ENCODE results near the gene HSPA6. TPM values are rescaled to one million over a fixed set of nuclear protein-coding genes. Genes with fewer than 3 reads are reported as not detected.
A peak's percentile ranks its signal among the peaks of the same experiment; 100 is the strongest.

Gene HSPA6
- total RNA-seq, 4 donors from 2014 or later: 1.3 to 4.2 (median 3.2) TPM

DNA sequence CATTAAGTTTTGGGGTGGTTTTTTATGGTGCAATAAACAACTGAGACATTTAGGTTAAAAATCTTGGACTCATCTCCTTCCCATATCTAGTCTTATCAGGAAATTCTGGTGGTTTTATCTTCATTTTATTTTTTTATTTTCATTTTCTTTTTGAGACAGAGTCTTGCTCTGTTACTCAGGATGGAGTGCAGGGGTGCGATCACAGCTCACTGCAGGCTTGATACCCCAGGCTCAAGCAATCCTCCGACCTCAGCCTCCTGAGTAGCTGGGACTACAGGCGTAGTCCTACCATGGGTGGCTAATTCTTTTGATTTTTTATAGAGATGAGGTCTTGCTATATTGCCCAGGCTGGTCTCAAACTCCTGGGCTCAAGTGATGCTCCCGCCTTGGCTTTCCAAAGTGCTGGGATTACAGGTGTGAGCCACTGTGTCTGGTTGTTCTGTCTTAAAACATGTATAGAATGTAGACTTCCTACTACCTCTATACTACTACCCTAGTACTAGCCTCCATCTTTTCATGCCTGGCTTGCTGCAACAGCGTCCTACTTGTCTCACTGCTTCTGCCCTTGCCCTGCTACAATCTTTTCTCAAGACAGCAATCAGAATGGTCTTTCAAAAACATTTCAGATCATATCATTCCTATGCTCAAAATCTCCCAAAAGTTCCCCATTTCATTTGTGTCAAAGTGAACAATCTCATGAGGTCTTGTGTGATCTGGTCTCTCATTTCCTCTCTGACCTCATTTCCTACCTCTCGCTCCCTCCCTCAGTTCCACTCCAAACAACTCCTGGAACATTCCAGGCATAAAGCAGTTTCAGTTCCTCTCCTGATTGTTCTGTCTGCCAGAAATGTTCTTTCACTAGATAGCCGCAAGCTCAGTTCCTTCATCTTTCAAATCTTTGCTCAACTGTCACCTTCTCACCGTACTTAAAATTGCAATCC is 25.0 kb upstream of the HSPA6 start:
- H3K27me3 ChIP-seq: peaks cover 0 to 57% (median 0%) of the 10 kb centered on the region in 4 donors
- DNase-seq: no peak
- H3K4me1 ChIP-seq: no peaks in the 10 kb centered on the region
- H3K27ac ChIP-seq: peak overlapping the region in 2 of 4 donors; percentile 17 to 42
- TF ChIP-seq, protein P1, sequence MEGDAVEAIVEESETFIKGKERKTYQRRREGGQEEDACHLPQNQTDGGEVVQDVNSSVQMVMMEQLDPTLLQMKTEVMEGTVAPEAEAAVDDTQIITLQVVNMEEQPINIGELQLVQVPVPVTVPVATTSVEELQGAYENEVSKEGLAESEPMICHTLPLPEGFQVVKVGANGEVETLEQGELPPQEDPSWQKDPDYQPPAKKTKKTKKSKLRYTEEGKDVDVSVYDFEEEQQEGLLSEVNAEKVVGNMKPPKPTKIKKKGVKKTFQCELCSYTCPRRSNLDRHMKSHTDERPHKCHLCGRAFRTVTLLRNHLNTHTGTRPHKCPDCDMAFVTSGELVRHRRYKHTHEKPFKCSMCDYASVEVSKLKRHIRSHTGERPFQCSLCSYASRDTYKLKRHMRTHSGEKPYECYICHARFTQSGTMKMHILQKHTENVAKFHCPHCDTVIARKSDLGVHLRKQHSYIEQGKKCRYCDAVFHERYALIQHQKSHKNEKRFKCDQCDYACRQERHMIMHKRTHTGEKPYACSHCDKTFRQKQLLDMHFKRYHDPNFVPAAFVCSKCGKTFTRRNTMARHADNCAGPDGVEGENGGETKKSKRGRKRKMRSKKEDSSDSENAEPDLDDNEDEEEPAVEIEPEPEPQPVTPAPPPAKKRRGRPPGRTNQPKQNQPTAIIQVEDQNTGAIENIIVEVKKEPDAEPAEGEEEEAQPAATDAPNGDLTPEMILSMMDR (IDR thresholded peaks at IDR 0.05): no peak
- 65 to 74% methylated on average over 7 to 8 of the region's 8 CpGs for WGBS, 2 donors
- no peaks in the 10 kb centered on the region for H3K36me3 ChIP-seq
- intact Hi-C loops (cut with DNase I): no loop called here
- H3K4me3 ChIP-seq: no peak overlapping the region
- H3K9me3 ChIP-seq: no peaks in the 10 kb centered on the region

DNA sequence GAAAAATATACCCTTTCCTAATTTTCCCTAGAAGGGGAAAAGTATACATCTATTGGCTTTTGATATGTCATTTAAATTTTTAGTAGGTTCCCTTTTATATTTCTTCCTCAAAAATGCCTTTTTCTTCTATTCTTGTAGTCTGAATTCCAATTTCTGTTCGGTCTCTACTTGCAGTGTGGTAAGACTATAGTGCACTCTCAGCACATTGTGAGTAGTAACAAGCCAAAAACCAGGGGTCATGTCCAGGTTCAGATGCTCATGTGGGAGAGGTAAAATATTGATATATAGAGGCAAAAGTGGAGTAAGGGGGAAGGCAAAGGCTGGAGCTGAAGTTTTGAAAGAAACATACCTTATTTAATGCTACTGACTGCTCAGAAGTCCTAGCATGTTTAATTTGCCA is 23.1 kb upstream of the HSPA6 start:
- TF ChIP-seq, protein P1 (IDR thresholded peaks at IDR 0.05): no peak
- no peak for TF ChIP-seq POLR2A (IDR thresholded peaks at IDR 0.05)
- WGBS, 2 donors: 94% methylated on average over 1 of the region's 1 CpG

DNA sequence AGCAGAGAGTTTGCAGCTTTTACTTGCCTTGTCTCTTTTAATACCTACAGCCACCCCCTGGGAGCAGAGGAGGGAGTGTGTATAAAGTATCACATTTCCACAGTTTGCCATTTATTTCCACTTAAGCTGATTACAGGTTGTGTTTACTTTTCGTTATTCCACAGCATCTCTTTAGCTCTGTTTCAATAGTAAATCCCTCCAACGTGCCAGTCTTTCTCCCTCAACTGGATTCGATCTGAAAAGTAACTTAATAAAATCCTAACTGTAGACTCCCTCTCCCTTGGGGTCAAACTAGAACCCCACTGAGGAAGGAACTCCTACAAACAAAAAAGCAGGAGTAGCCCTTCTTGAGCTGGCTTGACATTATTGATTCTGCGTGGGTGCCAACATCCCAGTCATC is 22.2 kb upstream of the HSPA6 start:
- WGBS, 2 donors: 59 to 63% methylated on average over 4 of the region's 4 CpGs
- Histone ChIP-seq H3K36me3 (no peaks in the 10 kb centered on the region), H3K4me3 (no peak overlapping the region), H3K27ac (no peak overlapping the region), H3K4me1 (peaks cover 0 to 10% (median 0%) of the 10 kb centered on the region in 3 donors), H3K27me3 (peaks cover 0 to 75% (median 0%) of the 10 kb centered on the region in 4 donors), H3K9me3 (no peaks in the 10 kb centered on the region)
- TF ChIP-seq, protein P1 (IDR thresholded peaks at IDR 0.05): no peak
- TF ChIP-seq POLR2A (IDR thresholded peaks at IDR 0.05): no peak
- intact Hi-C loops (cut with DNase I): no loop called here
- no peak for DNase-seq

More for the DNA sequence above, 23.1 kb upstream of the HSPA6 start:
- Histone ChIP-seq H3K4me1 (peaks cover 0 to under 1% (median 0%) of the 10 kb centered on the region in 3 donors), H3K36me3 (no peaks in the 10 kb centered on the region), H3K9me3 (no peaks in the 10 kb centered on the region), H3K4me3 (no peak overlapping the region), H3K27ac (no peak overlapping the region), H3K27me3 (peaks cover 0 to 68% (median 0%) of the 10 kb centered on the region in 4 donors)
- intact Hi-C loops (cut with DNase I): no loop called here
- no peak for DNase-seq

DNA sequence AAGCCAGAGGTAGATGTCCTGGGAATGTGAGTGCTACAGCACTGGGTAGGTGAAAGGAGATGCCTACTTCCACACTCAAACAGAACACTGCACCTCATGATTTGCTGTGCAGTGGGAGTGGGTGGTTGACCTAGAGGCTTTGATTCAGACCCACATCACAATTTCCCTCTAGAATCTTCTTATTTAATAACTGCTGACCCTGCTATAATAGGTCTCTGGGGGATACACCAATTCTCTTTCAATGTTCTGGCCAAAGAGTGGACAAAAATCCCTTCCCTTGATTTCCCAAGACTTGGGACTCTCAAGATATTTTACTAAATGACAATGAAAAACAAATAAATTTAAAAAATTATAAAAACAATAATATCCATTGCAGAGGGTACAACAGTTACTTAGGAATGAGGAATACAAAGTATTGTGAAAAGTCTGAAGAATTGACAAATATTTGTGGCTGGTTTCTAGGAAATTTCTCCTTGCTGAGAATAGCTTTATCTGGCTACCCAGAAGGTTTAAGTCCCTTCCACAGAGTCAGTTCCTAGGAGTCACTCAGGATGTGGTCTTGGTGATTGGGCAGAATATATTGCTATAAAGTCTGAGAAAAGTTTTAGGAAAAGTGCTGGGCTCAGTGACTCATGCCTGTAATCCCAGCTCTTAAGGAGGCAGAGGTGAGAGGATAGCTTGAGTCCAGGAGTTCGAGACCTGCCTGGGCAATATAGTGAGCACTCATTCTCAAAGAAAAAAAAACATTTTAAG is 21.5 kb upstream of the HSPA6 start:
- Histone ChIP-seq H3K36me3 (no peaks in the 10 kb centered on the region), H3K27ac (no peak overlapping the region), H3K9me3 (no peaks in the 10 kb centered on the region), H3K4me1 (peaks cover 0 to 12% (median 0%) of the 10 kb centered on the region in 3 donors), H3K27me3 (peaks cover 0 to 68% (median 0%) of the 10 kb centered on the region in 4 donors), H3K4me3 (no peak overlapping the region)
- WGBS, 2 donors: 46 to 100% methylated on average over 1 of the region's 1 CpG
- TF ChIP-seq POLR2A (IDR thresholded peaks at IDR 0.05): no peak
- TF ChIP-seq, protein P1 (IDR thresholded peaks at IDR 0.05): no peak
- no peak for DNase-seq
- intact Hi-C loops (cut with DNase I): no loop called here

DNA sequence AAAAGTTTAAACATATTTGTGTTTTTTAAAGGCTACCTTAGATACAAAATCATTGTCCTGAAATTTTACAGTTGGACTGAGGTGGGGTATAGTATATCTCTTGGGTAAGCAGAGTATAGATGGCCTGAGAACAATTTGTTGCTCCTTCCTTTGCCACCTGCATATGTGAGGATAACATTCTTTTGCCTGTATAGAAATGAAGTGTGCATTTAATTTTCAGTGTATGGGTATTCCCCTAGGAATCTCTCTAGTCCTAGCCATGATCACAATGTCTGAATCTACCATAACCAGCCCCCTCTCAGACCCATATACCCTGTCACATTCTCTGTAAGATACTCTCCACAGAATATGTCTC is 21.0 kb upstream of the HSPA6 start:
- TF ChIP-seq POLR2A (IDR thresholded peaks at IDR 0.05): no peak
- TF ChIP-seq, protein P1 (IDR thresholded peaks at IDR 0.05): no peak
- no peaks in the 10 kb centered on the region for H3K9me3 ChIP-seq
- no peak overlapping the region for H3K27ac ChIP-seq
- H3K4me1 ChIP-seq: peaks cover 0 to 12% (median 0%) of the 10 kb centered on the region in 3 donors
- intact Hi-C loops (cut with DNase I): no loop called here
- no peak overlapping the region for H3K4me3 ChIP-seq
- DNase-seq: no peak
- H3K36me3 ChIP-seq: no peaks in the 10 kb centered on the region
- peaks cover 0 to 65% (median 0%) of the 10 kb centered on the region in 4 donors for H3K27me3 ChIP-seq
